SU-DHL-6 (cell line): ENCODE data around the gene NCKIPSD.

Source experiments
- H2AFZ ChIP-seq: fragments of 200-600 bp; sonication (generic); 2 replicates; pipeline ENCODE4 v1.6.1; 2014; ENCODE audit warnings: low read depth, mild to moderate bottlenecking, moderate library complexity, mixed read lengths, antibody characterized with exemption, low read length; ENCODE audit not compliant: severe bottlenecking
- H3F3A ChIP-seq: fragments of 200-600 bp; shearing (Covaris generic); 2 replicates; pipeline ENCODE4 v1.6.0; 2016; ENCODE audit warnings: antibody characterized with exemption, mild to moderate bottlenecking; ENCODE audit not compliant: insufficient read depth
- H3K27ac ChIP-seq: fragments of 200-600 bp; sonication (generic); 2 replicates; pipeline ENCODE4 v1.5.1; 2016; ENCODE audit warnings: low read depth, mild to moderate bottlenecking, low read length, moderate library complexity, mixed read lengths
- H3K27me3 ChIP-seq: fragments of 200-600 bp; sonication (generic), shearing (Covaris generic); 2 replicates; pipeline ENCODE4 v1.6.0; 2014; ENCODE audit warnings: mild to moderate bottlenecking, low read length
- H3K36me3 ChIP-seq: fragments of 200-600 bp; sonication (generic); 2 replicates; pipeline ENCODE4 v1.6.1; 2014; ENCODE audit warnings: mild to moderate bottlenecking, low read length, mixed read lengths
- H3K4me2 ChIP-seq: fragments of 300-600, 200-600 bp; shearing (Covaris generic), sonication (generic); 2 replicates; pipeline ENCODE4 v1.6.0; 2014; ENCODE audit warnings: low read length, low read depth, mild to moderate bottlenecking; ENCODE audit not compliant: poor library complexity, severe bottlenecking
- H3K4me3 ChIP-seq: fragments of 200-600 bp; sonication (generic); 2 replicates; pipeline ENCODE4 v1.5.1; 2014; ENCODE audit warnings: antibody characterized with exemption, low read length, mild to moderate bottlenecking, mixed read lengths; ENCODE audit not compliant: insufficient read depth, poor library complexity, severe bottlenecking
- H3K79me2 ChIP-seq: fragments of 200-600 bp; sonication (generic); 2 replicates; pipeline ENCODE4 v1.6.1; 2014; ENCODE audit warnings: mild to moderate bottlenecking, low read length, moderate library complexity; ENCODE audit not compliant: insufficient read depth
- H3K9ac ChIP-seq: fragments of 200-600 bp; sonication (generic); 2 replicates; pipeline ENCODE4 v1.7.0; 2014; ENCODE audit warnings: mild to moderate bottlenecking, low read length
- H3K9me2 ChIP-seq: fragments of 200-600 bp; sonication (generic); replicated peaks from 2 replicates; pipeline ENCODE4 v1.6.1; 2014; ENCODE audit warnings: low read length; ENCODE audit not compliant: insufficient read depth
- H3K9me3 ChIP-seq: fragments of 200-600 bp; sonication (generic); 2 replicates; pipeline ENCODE4 v1.6.1; 2014; ENCODE audit warnings: low read length, mixed read lengths; ENCODE audit not compliant: insufficient read depth
- H4K20me1 ChIP-seq: fragments of 200-600 bp; sonication (generic); 2 replicates; pipeline ENCODE4 v1.6.1; 2014; ENCODE audit warnings: low read depth, mild to moderate bottlenecking, antibody characterized with exemption, low read length, moderate library complexity, mixed read lengths
- EZH2phosphoT487 ChIP-seq: fragments of 200-600 bp; sonication (generic), shearing (Covaris generic); conservative IDR thresholded peaks from 2 replicates; pipeline ENCODE4 v1.6.1; 2018; ENCODE audit warnings: mild to moderate bottlenecking, antibody characterized with exemption, low read length, moderate library complexity, mixed read lengths
- TF ChIP-seq, protein P1 (sequence below): fragments of 200-600 bp; sonication (generic); IDR thresholded peaks from one replicate; pipeline ENCODE4 v1.5.1; 2017; ENCODE audit warnings: antibody characterized with exemption, mild to moderate bottlenecking, low read length, moderate library complexity; ENCODE audit not compliant: insufficient read depth, poor library complexity, severe bottlenecking

NCKIPSD gene

GRCh38 chr3:48642605-48643004 lies 43.1 kb downstream of the NCKIPSD start:
- TF ChIP-seq, protein P1, sequence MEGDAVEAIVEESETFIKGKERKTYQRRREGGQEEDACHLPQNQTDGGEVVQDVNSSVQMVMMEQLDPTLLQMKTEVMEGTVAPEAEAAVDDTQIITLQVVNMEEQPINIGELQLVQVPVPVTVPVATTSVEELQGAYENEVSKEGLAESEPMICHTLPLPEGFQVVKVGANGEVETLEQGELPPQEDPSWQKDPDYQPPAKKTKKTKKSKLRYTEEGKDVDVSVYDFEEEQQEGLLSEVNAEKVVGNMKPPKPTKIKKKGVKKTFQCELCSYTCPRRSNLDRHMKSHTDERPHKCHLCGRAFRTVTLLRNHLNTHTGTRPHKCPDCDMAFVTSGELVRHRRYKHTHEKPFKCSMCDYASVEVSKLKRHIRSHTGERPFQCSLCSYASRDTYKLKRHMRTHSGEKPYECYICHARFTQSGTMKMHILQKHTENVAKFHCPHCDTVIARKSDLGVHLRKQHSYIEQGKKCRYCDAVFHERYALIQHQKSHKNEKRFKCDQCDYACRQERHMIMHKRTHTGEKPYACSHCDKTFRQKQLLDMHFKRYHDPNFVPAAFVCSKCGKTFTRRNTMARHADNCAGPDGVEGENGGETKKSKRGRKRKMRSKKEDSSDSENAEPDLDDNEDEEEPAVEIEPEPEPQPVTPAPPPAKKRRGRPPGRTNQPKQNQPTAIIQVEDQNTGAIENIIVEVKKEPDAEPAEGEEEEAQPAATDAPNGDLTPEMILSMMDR = no peak
- no peak for TF ChIP-seq EZH2phosphoT487
- no peak overlapping the region for H3K4me2 ChIP-seq
- H4K20me1 ChIP-seq = no peaks in the 10 kb centered on the region
- H3K27me3 ChIP-seq = no peaks in the 10 kb centered on the region
- H3K9me3 ChIP-seq = no peaks in the 10 kb centered on the region
- H2AFZ ChIP-seq = no peak overlapping the region
- no peak overlapping the region for H3K9ac ChIP-seq
- H3F3A ChIP-seq = no peaks in the 10 kb centered on the region
- no peaks in the 10 kb centered on the region for H3K36me3 ChIP-seq
- H3K4me3 ChIP-seq = no peak overlapping the region
- H3K9me2 ChIP-seq = no peaks in the 10 kb centered on the region
- H3K27ac ChIP-seq = no peak overlapping the region
- H3K79me2 ChIP-seq = no peaks in the 10 kb centered on the region

DNA sequence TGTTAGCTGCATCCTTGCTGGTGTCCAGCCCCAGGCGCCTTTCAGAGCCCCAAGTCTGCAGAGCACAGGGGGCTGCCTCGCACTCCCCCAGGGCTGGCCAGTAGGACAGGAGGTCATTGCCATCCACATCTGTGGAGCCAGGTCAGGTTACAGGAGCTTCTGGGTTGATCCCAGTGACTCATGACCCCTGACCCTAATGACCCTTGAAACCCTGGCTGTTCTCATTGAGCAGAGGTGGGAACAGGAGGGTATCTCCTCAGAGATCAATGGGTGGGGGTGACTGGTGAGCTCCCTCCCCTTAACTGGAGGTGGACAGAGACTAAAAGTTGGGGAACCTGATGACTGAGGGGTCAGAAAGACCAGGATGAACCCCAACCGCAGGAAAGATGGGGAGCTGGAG lies 44.3 kb downstream of the NCKIPSD start:
- Histone ChIP-seq H3K9me3 (no peaks in the 10 kb centered on the region), H3K36me3 (no peaks in the 10 kb centered on the region), H2AFZ (no peak overlapping the region), H3F3A (no peaks in the 10 kb centered on the region), H3K9ac (no peak overlapping the region), H3K27me3 (no peaks in the 10 kb centered on the region), H3K4me2 (no peak overlapping the region), H3K4me3 (no peak overlapping the region), H3K9me2 (no peaks in the 10 kb centered on the region), H3K27ac (no peak overlapping the region), H3K79me2 (no peaks in the 10 kb centered on the region), H4K20me1 (no peaks in the 10 kb centered on the region)
- TF ChIP-seq EZH2phosphoT487 = no peak
- TF ChIP-seq, protein P1 = no peak

- Histone ChIP-seq H3K79me2 (no peaks in the 10 kb centered on the region), H3K27me3 (no peaks in the 10 kb centered on the region), H3K4me2 (no peak overlapping the region), H3K9me3 (no peaks in the 10 kb centered on the region), H3F3A (no peaks in the 10 kb centered on the region), H3K9ac (no peak overlapping the region), H3K9me2 (no peaks in the 10 kb centered on the region), H3K4me3 (no peak overlapping the region), H3K36me3 (no peaks in the 10 kb centered on the region), H4K20me1 (no peaks in the 10 kb centered on the region), H3K27ac (no peak overlapping the region), H2AFZ (no peak overlapping the region)
- TF ChIP-seq EZH2phosphoT487 = no peak
- TF ChIP-seq, protein P1 = no peak
Observed at GRCh38 chr3:48639944-48640606, 45.6 kb downstream of the NCKIPSD start.
